K562 (cell line): ENCODE measurements around the gene MPC1. TPM values are rescaled to one million over a fixed set of nuclear protein-coding genes. Genes with fewer than 3 reads are reported as not detected.
A peak's percentile ranks its signal among the peaks of the same experiment; 100 is the strongest.

ENCODE experiments used
- DMBX1 ChIP-seq: fragments of 250-450 bp; sonication (Bioruptor Pico); IDR thresholded peaks from 2 replicates; pipeline ENCODE4 v1.8.0; 2022; ENCODE audit warnings: inconsistent platforms, mild to moderate bottlenecking, moderate library complexity, borderline replicate concordance
- ELF2 ChIP-seq: fragments of 250-450 bp; sonication (Bioruptor Pico); IDR thresholded peaks from 2 replicates; pipeline ENCODE4 v1.5.0; 2021; ENCODE audit warnings: mild to moderate bottlenecking
- ETS2 ChIP-seq: IDR thresholded peaks from 2 replicates; pipeline ENCODE4 v1.6.1; 2016; ENCODE audit warnings: borderline replicate concordance, missing genetic modification characterization, mild to moderate bottlenecking, moderate library complexity, missing compliant biosample characterization; ENCODE audit not compliant: poor library complexity, severe bottlenecking
- NCOA6 ChIP-seq: fragments of 450-650 bp; IDR thresholded peaks from 2 replicates; pipeline ENCODE4 v1.6.1; 2017; ENCODE audit warnings: mild to moderate bottlenecking
- PCBP2 ChIP-seq: fragments of 200-400 bp; formaldehyde crosslinking; IDR thresholded peaks from 2 replicates; pipeline ENCODE4 v1.6.1; 2018; ENCODE audit warnings: low read length, low read depth, mild to moderate bottlenecking, moderate library complexity; ENCODE audit not compliant: poor library complexity, severe bottlenecking
- PHF20 ChIP-seq: fragments of 450-650 bp; IDR thresholded peaks from 2 replicates; pipeline ENCODE4 v1.6.1; 2018; ENCODE audit not compliant: partially characterized antibody
- ZNF232 ChIP-seq: sonication (generic); formaldehyde crosslinking; IDR thresholded peaks from 2 replicates; pipeline ENCODE4 v1.8.0; 2022; ENCODE audit warnings: mild to moderate bottlenecking, missing genetic modification reagents
- polyA plus RNA-seq, 8 experiments: library from polyadenylated mRNA; depleted of rRNA in 4 of 8; stranded (reverse) in 5 of 8; unstranded in 3 of 8; fragments of >200 nt; fragmentation: Nextera tagmentation in 2 of 8; fragmentation: Illumina TruSeq in 1 of 8; extraction: Ambion mirVana in 2 of 8; extraction: Trizol in 1 of 8; gene quantifications; 2 replicates each; pipeline versions ENCODE4 v1.2.1 to v1.2.3, GENCODE V29; 2011 to 2014; ENCODE audit warnings: inconsistent platforms in 1 of 8, missing spikeins in 1 of 8
- total RNA-seq, 7 experiments: library from RNA; depleted of rRNA in 6 of 7; stranded (reverse); fragments of >200 nt in 6 of 7; fragmentation: Illumina TruSeq in 2 of 7; extraction: Trizol in 2 of 7; gene quantifications; 2 replicates each; pipeline versions ENCODE4 v1.2.1 to v1.2.3, GENCODE V29; 2011 to 2021; ENCODE audit warnings: low replicate concordance in 1 of 7
- TF ChIP-seq, protein P1 (sequence below): sonication (generic); formaldehyde crosslinking; IDR thresholded peaks from 2 replicates; pipeline ENCODE4 v1.8.1; 2023; ENCODE audit warnings: missing genetic modification reagents, mild to moderate bottlenecking, borderline replicate concordance
- TF ChIP-seq, protein P2 (sequence below): fragments of 250-450 bp; sonication (Bioruptor Pico); IDR thresholded peaks from 2 replicates; pipeline ENCODE4 v1.5.0; 2020; ENCODE audit warnings: mild to moderate bottlenecking, borderline replicate concordance
- TF ChIP-seq, protein P3 (sequence below): fragments of 450-650 bp; IDR thresholded peaks from 2 replicates; pipeline ENCODE4 v1.6.1; 2014; ENCODE audit warnings: low read depth, mild to moderate bottlenecking, moderate library complexity, borderline replicate concordance

MPC1 gene
- total and polyA plus RNA-seq, 9 of the 15 experiments (the other 6 are each of a cell fraction or from before 2014, with no cell fraction given) = 78.6 to 185 (median 138) TPM

DNA sequence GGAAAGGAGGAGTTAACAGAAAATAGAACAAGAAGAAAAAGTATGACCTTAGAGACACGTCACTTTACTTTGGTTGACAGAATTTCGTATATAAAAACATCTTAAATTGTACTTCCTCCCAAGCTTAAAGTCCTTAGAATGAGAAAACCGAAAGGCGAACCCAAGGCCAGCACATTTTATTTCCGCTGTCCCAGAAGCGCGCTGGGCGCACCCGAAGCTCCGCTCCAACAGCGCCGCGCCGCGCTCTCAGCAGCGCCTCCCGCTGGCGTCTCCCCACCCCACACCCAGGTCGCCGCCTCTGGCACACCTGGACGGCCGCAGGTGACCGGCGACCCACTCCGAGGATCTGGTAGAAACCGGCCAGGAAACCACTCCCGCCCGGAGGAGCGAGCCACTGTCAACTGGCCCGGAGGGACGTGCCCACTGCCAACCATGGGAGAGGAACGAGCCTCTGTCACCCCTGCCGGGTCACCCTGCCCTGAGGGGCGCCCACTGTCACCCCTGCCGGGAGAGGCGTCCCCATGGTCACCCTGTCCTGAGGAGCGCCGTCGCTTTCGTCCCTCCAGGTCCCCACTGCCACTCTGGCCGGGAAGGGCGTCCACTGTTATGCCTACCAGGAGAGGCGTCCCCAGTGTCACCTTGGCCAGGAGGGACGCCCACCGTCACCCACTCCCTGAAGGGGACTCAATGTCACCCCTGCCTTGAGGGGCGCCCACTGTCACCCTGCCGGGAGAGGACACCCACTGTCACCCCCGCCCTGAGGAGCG is 824 bp downstream of the MPC1 start (continued):
- TF ChIP-seq PHF20 (peak; percentile 14), ZNF232 (CRISPR knock-in tag) (peak; percentile 30; the same call in 1 of the 2 replicates), ELF2 (no peak), DMBX1 (no peak), ETS2 (no peak), PCBP2 (no peak), NCOA6 (no peak)
- TF ChIP-seq, protein P1, sequence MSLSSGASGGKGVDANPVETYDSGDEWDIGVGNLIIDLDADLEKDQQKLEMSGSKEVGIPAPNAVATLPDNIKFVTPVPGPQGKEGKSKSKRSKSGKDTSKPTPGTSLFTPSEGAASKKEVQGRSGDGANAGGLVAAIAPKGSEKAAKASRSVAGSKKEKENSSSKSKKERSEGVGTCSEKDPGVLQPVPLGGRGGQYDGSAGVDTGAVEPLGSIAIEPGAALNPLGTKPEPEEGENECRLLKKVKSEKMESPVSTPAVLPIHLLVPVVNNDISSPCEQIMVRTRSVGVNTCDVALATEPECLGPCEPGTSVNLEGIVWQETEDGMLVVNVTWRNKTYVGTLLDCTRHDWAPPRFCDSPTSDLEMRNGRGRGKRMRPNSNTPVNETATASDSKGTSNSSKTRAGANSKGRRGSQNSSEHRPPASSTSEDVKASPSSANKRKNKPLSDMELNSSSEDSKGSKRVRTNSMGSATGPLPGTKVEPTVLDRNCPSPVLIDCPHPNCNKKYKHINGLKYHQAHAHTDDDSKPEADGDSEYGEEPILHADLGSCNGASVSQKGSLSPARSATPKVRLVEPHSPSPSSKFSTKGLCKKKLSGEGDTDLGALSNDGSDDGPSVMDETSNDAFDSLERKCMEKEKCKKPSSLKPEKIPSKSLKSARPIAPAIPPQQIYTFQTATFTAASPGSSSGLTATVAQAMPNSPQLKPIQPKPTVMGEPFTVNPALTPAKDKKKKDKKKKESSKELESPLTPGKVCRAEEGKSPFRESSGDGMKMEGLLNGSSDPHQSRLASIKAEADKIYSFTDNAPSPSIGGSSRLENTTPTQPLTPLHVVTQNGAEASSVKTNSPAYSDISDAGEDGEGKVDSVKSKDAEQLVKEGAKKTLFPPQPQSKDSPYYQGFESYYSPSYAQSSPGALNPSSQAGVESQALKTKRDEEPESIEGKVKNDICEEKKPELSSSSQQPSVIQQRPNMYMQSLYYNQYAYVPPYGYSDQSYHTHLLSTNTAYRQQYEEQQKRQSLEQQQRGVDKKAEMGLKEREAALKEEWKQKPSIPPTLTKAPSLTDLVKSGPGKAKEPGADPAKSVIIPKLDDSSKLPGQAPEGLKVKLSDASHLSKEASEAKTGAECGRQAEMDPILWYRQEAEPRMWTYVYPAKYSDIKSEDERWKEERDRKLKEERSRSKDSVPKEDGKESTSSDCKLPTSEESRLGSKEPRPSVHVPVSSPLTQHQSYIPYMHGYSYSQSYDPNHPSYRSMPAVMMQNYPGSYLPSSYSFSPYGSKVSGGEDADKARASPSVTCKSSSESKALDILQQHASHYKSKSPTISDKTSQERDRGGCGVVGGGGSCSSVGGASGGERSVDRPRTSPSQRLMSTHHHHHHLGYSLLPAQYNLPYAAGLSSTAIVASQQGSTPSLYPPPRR (CRISPR knock-in tag) = no peak
- TF ChIP-seq, protein P2, sequence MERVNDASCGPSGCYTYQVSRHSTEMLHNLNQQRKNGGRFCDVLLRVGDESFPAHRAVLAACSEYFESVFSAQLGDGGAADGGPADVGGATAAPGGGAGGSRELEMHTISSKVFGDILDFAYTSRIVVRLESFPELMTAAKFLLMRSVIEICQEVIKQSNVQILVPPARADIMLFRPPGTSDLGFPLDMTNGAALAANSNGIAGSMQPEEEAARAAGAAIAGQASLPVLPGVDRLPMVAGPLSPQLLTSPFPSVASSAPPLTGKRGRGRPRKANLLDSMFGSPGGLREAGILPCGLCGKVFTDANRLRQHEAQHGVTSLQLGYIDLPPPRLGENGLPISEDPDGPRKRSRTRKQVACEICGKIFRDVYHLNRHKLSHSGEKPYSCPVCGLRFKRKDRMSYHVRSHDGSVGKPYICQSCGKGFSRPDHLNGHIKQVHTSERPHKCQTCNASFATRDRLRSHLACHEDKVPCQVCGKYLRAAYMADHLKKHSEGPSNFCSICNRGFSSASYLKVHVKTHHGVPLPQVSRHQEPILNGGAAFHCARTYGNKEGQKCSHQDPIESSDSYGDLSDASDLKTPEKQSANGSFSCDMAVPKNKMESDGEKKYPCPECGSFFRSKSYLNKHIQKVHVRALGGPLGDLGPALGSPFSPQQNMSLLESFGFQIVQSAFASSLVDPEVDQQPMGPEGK = no peak
- TF ChIP-seq, protein P3, sequence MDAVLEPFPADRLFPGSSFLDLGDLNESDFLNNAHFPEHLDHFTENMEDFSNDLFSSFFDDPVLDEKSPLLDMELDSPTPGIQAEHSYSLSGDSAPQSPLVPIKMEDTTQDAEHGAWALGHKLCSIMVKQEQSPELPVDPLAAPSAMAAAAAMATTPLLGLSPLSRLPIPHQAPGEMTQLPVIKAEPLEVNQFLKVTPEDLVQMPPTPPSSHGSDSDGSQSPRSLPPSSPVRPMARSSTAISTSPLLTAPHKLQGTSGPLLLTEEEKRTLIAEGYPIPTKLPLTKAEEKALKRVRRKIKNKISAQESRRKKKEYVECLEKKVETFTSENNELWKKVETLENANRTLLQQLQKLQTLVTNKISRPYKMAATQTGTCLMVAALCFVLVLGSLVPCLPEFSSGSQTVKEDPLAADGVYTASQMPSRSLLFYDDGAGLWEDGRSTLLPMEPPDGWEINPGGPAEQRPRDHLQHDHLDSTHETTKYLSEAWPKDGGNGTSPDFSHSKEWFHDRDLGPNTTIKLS = no peak
